H1 (cell line): Measurements from ENCODE around the gene COL28A1. TPM values are rescaled to one million over a fixed set of nuclear protein-coding genes. Genes with fewer than 3 reads are reported as not detected.

ENCODE experiments used
- CBX5 ChIP-seq: fragments of 300-800, 300-1000 bp; sonication (generic); IDR thresholded peaks from 2 replicates; pipeline ENCODE4 v1.7.1; 2016; ENCODE audit warnings: antibody characterized with exemption, low read length, low read depth
- E2F6 ChIP-seq: IDR thresholded peaks from 2 replicates; pipeline ENCODE4 v1.6.1; 2012; ENCODE audit warnings: inconsistent platforms
- FOSL1 ChIP-seq: IDR thresholded peaks from 2 replicates; pipeline ENCODE4 v1.6.1; 2011; ENCODE audit warnings: mild to moderate bottlenecking, low read depth, low read length, moderate library complexity; ENCODE audit not compliant: insufficient read depth
- RFX5 ChIP-seq: IDR thresholded peaks from 2 replicates; pipeline ENCODE4 v1.6.1; 2011; ENCODE audit warnings: low read depth, low read length, improper control_type of control experiment, borderline replicate concordance
- polyA plus RNA-seq, 7 experiments: library from polyadenylated mRNA; depleted of rRNA in 3 of 7; stranded (reverse) in 5 of 7; unstranded in 2 of 7; fragments of >200 nt in 5 of 7; fragments of 200-250 nt in 2 of 7; gene quantifications; 1 replicate in 5 of 7; 2 replicates in 1 of 7; 4 replicates in 1 of 7; pipeline versions ENCODE4 v1.2.1 to v1.2.3, GENCODE V29; 2011 to 2013; ENCODE audit warnings: missing spikeins in 2 of 7, mixed read lengths in 2 of 7
- total RNA-seq: library from RNA; stranded (reverse); fragmentation: NEBNext Ultra II Directional; extraction: Animal tissue kit (Norgen Biotek cat#: 25700); gene quantifications from 2 replicates; pipeline ENCODE4 v1.2.1, GENCODE V29; 2021
- TF ChIP-seq, protein P1 (sequence below): IDR thresholded peaks from 2 replicates; pipeline ENCODE4 v1.6.1; 2012; ENCODE audit warnings: inconsistent platforms

The COL28A1 gene
- total and polyA plus RNA-seq, 2 of the 8 experiments (the other 6 are each of a cell fraction or from before 2014, with no cell fraction given) = 0.22 to 0.38 TPM

DNA sequence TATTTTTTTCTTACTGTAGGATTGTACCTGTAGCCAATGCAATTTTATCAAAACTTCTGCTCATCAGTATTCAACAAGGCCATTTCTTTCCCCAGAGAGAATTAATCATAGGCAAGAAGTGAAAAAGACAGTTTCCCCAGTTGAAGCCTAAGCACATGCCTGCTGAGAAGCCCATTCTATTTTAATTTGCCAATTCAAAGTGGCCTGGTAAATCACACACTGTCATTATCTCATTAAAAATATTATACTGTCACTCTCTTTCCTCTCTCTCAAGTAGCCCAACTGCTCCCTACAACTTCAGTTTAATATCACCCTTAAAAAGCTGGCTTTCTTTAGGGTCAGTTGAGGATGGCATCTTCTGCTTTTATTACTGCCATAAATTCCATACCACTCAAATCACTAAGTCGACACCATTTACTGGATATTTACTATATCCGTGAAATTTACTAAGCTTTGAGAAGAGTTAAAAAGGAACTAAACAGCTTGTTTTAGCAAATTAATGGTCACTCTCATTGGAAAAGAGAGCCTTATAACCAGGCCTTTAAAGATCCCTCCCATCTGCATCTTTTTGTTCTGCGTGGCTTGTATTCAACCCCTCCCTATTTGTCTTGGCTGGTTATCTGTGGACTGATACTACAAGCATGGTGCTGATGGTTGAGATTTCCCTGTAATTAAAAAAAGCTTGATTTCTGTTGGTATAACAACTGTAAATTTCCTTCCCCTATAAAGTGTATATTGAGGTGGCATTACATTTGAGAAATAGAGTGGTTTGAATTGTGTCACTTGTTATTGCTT lies 30.6 kb downstream of the COL28A1 start (continued):
- TF ChIP-seq FOSL1 = no peak
- no peak for TF ChIP-seq RFX5
- no peak for TF ChIP-seq E2F6
- TF ChIP-seq, protein P1, sequence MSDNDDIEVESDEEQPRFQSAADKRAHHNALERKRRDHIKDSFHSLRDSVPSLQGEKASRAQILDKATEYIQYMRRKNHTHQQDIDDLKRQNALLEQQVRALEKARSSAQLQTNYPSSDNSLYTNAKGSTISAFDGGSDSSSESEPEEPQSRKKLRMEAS = no peak
- no peak for TF ChIP-seq CBX5
- TF ChIP-seq, all 59 proteins: peak for 0
